Cardiac muscle cell (in vitro differentiated cells and primary cell): ENCODE data around the gene FGF12. TPM values are rescaled to one million over a fixed set of nuclear protein-coding genes. Genes with fewer than 3 reads are reported as not detected.

Source experiments
- DNase-seq, 2 donors: peaks; one replicate each; pipeline versions ENCODE4 v3.0.0 to v3.0.0-alpha.2; 2010 to 2017; ENCODE audit warnings: low read depth in 1 of 2, low spot score in 1 of 2
- H3K27ac ChIP-seq: fragments of 200-600 bp; sonication (generic); 2 replicates; pipeline ENCODE4 v1.5.1; 2016
- H3K27me3 ChIP-seq: fragments of 200-600 bp; sonication (generic); 2 replicates; pipeline ENCODE4 v1.6.0; 2016; ENCODE audit warnings: control low read depth
- H3K36me3 ChIP-seq: fragments of 200-600 bp; sonication (generic); 2 replicates; pipeline ENCODE4 v1.5.1; 2016; ENCODE audit warnings: control low read depth
- H3K4me1 ChIP-seq: fragments of 200-600 bp; sonication (generic); 2 replicates; pipeline ENCODE4 v1.8.1; 2017; ENCODE audit warnings: low read depth, mild to moderate bottlenecking, mixed run types
- H3K4me3 ChIP-seq: fragments of 200-600 bp; sonication (generic); 2 replicates; pipeline ENCODE4 v1.5.1; 2016; ENCODE audit warnings: mild to moderate bottlenecking
- H3K9me3 ChIP-seq: fragments of 200-600 bp; sonication (generic); 2 replicates; pipeline ENCODE4 v1.5.1; 2017; ENCODE audit warnings: low read depth, mild to moderate bottlenecking, control low read depth
- CTCF ChIP-seq: IDR thresholded peaks from 2 replicates; pipeline ENCODE4 v1.5.1; 2012; ENCODE audit warnings: low read depth, mild to moderate bottlenecking, low read length
- polyA plus RNA-seq: library from polyadenylated mRNA; unstranded; fragments of >200 nt; fragmentation: Nextera tagmentation; extraction: Ambion mirVana; gene quantifications from 2 replicates; pipeline ENCODE4 v1.2.1, GENCODE V29; 2016
- total RNA-seq: library from RNA; depleted of rRNA; stranded (reverse); fragments of >200 nt; gene quantifications from 2 replicates; pipeline ENCODE4 v1.2.3, GENCODE V29; 2016

Gene FGF12
- total and polyA plus RNA-seq, 2 experiments from 2014 or later: 1.2 to 1.7 TPM

DNA sequence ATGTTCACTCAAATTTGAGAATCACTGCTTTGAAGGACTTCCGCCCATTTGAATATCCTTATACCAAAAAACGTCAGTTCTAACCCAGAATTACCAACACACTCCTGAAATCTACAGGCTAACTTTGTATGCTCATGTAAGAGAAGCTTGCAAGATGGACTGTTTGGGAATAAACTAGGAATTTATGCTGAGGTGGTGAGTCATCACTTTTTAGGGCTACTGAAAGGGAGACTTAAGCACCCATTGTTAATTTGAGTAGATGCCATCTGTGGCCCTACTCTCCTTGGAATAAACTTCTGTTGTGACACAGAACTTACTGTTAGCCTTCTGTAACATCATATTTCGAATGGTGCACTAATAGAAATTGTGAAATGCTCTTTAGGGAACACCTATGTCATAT is 74.6 kb downstream of the FGF12 start:
- TF ChIP-seq CTCF: no peak
- no peak for DNase-seq
- H3K4me3 ChIP-seq: no peak overlapping the region

GRCh38 chr3:192651836-192652512 is 75.4 kb downstream of the FGF12 start:
- H3K36me3 ChIP-seq: no peaks in the 10 kb centered on the region
- H3K4me1 ChIP-seq: no peaks in the 10 kb centered on the region
- H3K27ac ChIP-seq: no peak overlapping the region
- H3K4me3 ChIP-seq: no peak overlapping the region
- TF ChIP-seq CTCF: no peak
- no peak for DNase-seq
- H3K27me3 ChIP-seq: no peaks in the 10 kb centered on the region
- H3K9me3 ChIP-seq: no peaks in the 10 kb centered on the region

More for the DNA sequence above, 74.6 kb downstream of the FGF12 start:
- H3K4me1 ChIP-seq: no peaks in the 10 kb centered on the region
- H3K27ac ChIP-seq: no peak overlapping the region
- no peaks in the 10 kb centered on the region for H3K9me3 ChIP-seq
- H3K27me3 ChIP-seq: no peaks in the 10 kb centered on the region
- H3K36me3 ChIP-seq: no peaks in the 10 kb centered on the region

- DNase-seq: no peak
- H3K4me3 ChIP-seq: no peak overlapping the region
- no peaks in the 10 kb centered on the region for H3K9me3 ChIP-seq
- H3K36me3 ChIP-seq: no peaks in the 10 kb centered on the region
- no peak for TF ChIP-seq CTCF
- no peak overlapping the region for H3K27ac ChIP-seq
- H3K27me3 ChIP-seq: no peaks in the 10 kb centered on the region
- H3K4me1 ChIP-seq: no peaks in the 10 kb centered on the region
Measured at GRCh38 chr3:192645437-192645836, 81.9 kb downstream of the FGF12 start.

- Histone ChIP-seq H3K4me1 (no peaks in the 10 kb centered on the region), H3K27ac (no peak overlapping the region)
Measured at GRCh38 chr3:192642651-192643050, 84.7 kb downstream of the FGF12 start.

GRCh38 chr3:192641919-192642318 is 85.4 kb downstream of the FGF12 start:
- DNase-seq: no peak
- Histone ChIP-seq H3K4me1 (peaks cover 4% of the 10 kb centered on the region), H3K9me3 (no peaks in the 10 kb centered on the region), H3K27ac (no peak overlapping the region), H3K27me3 (no peaks in the 10 kb centered on the region), H3K4me3 (no peak overlapping the region), H3K36me3 (no peaks in the 10 kb centered on the region)
- no peak for TF ChIP-seq CTCF

More at GRCh38 chr3:192642651-192643050, 84.7 kb downstream of the FGF12 start:
- Histone ChIP-seq H3K36me3 (no peaks in the 10 kb centered on the region), H3K9me3 (no peaks in the 10 kb centered on the region), H3K27me3 (no peaks in the 10 kb centered on the region), H3K4me3 (no peak overlapping the region)
- no peak for DNase-seq
- TF ChIP-seq CTCF: no peak
